ENCODE measurements around the gene HIPK2. TPM values are rescaled to one million over a fixed set of nuclear protein-coding genes. Genes with fewer than 3 reads are reported as not detected.

Gene HIPK2
- total and polyA plus RNA-seq, 7 donors = 2.4 to 15.7 (median 7.9) TPM

DNA sequence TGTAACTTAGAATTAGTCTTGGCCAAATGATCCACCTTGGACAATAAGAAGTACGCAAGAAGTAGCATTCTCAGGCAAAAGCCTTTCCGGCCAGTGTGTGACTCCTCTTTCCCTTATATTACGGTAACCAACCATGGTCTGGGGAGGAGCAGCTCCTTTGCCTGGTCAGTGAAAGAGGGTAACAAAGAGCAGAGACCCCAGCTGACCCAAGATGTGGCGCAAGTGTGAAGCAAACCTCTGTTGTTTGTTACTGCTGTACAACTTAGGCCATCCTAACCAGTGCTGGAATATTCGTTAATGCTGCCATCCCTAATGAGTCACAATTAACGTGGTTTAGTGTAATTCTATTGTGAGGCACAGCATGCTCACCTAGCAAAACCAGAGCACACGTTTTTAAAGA is 44.0 kb downstream of the HIPK2 start:
- 95 to 96% methylated on average over 7 of the region's 7 CpGs for WGBS, 2 donors
- Histone ChIP-seq H3K9me3 (no peaks in the 10 kb centered on the region), H3K4me3 (no peak overlapping the region), H3K36me3 (no peaks in the 10 kb centered on the region), H3K27ac (peak overlapping the region; percentile 36 to 78 (median 52)), H3K4me1 (peaks cover 0 to 58% (median 47%) of the 10 kb centered on the region in 4 donors), H3K27me3 (no peaks in the 10 kb centered on the region)
- intact Hi-C loops (cut with DNase I) = loop anchor here (5.0 kb wide), 1 partner anchor 44 kb away; the partner anchor contains the start of gene HIPK2
- no peak for TF ChIP-seq CTCF (IDR thresholded peaks at IDR 0.05)
- no peak for TF ChIP-seq POLR2A (IDR thresholded peaks at IDR 0.05)
- TF ChIP-seq EP300 (IDR thresholded peaks at IDR 0.05) = no peak
- TF ChIP-seq POLR2AphosphoS5 (IDR thresholded peaks at IDR 0.05) = no peak
- DNase-seq = no peak

DNA sequence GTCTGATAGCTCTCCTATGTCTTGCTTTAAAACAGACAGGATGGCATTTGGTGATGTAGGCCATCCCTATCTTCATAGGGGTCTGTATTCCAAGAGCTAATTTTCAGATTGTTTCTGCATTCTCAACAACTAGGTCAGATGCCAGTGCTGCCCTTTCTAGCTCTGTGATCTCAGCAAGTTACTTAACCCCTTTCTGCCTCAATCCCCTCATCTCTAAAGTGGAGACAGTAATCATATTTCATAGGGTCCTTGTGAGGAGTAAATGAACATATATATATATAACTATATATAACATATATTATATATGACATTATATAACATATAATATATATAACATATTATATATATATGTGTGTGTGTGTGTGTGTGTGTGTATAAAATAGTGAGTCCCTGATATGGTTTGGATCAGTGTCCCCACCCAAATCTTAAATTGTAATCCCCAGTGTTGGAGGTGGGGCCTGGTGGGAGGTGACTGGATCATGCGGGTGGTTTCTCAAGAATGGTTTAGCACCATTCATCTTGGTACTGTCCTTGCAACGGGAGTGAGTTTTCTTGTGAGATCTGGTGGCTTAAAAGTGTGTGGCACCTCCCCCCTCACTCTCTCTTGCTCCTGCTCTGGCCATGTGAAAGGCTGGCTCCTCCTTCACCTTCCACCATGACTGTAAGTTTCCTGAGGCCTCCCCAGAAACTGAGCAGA is 45.2 kb downstream of the HIPK2 start:
- peaks cover 0 to 52% (median 37%) of the 10 kb centered on the region in 4 donors for H3K4me1 ChIP-seq
- no peaks in the 10 kb centered on the region for H3K9me3 ChIP-seq
- WGBS, 2 donors = 89 to 93% methylated on average over 2 of the region's 2 CpGs
- no peak overlapping the region for H3K4me3 ChIP-seq
- no peaks in the 10 kb centered on the region for H3K27me3 ChIP-seq
- intact Hi-C loops (cut with DNase I) = loop anchor here (5.0 kb wide), 1 partner anchor 45 kb away; the partner anchor contains the start of gene HIPK2
- no peak for DNase-seq
- H3K27ac ChIP-seq = peak overlapping the region; percentile 56 to 78 (median 70)
- H3K36me3 ChIP-seq = no peaks in the 10 kb centered on the region
- TF ChIP-seq POLR2A (IDR thresholded peaks at IDR 0.05) = no peak
- no peak for TF ChIP-seq CTCF (IDR thresholded peaks at IDR 0.05)
- TF ChIP-seq EP300 (IDR thresholded peaks at IDR 0.05) = no peak
- TF ChIP-seq POLR2AphosphoS5 (IDR thresholded peaks at IDR 0.05) = no peak

- Histone ChIP-seq H3K27ac (peak overlapping the region; percentile 56 to 78 (median 70)), H3K4me1 (peaks cover 0 to 48% (median 33%) of the 10 kb centered on the region in 4 donors)
- 16 to 60% methylated on average over 9 of the region's 9 CpGs for WGBS, 2 donors
These were observed 45.9 kb downstream of the HIPK2 start for GRCh38 chr7:139731802-139732470.

More at GRCh38 chr7:139731802-139732470, 45.9 kb downstream of the HIPK2 start:
- no peak for TF ChIP-seq CTCF (IDR thresholded peaks at IDR 0.05)
- peak in 1 of 4 donors; percentile 8 for TF ChIP-seq EP300 (IDR thresholded peaks at IDR 0.05)
- peak; percentile 56 to 77 (median 69) for TF ChIP-seq POLR2AphosphoS5 (IDR thresholded peaks at IDR 0.05)
- no peak for TF ChIP-seq POLR2A (IDR thresholded peaks at IDR 0.05)
- Histone ChIP-seq H3K9me3 (no peaks in the 10 kb centered on the region), H3K36me3 (no peaks in the 10 kb centered on the region), H3K27me3 (no peaks in the 10 kb centered on the region), H3K4me3 (no peak overlapping the region)
- intact Hi-C loops (cut with DNase I) = loop anchor here (5.0 kb wide), 1 partner anchor 45 kb away; the partner anchor contains the start of gene HIPK2
- peak; percentile 93 for DNase-seq
